WERI-Rb-1 (cell line): ENCODE measurements around the gene DNAJB6.

Experiments
- DNase-seq: peaks from one replicate; pipeline ENCODE4 v3.0.0-alpha.2; 2020
- H3K27ac ChIP-seq: fragments of 250-450 bp; sonication (Bioruptor Pico); 2 replicates; pipeline ENCODE4 v1.5.1; 2020; ENCODE audit warnings: mild to moderate bottlenecking, moderate library complexity
- H3K27me3 ChIP-seq: fragments of 250-450 bp; sonication (Bioruptor Pico); 2 replicates; pipeline ENCODE4 v1.5.1; 2021; ENCODE audit warnings: mild to moderate bottlenecking, low read depth, moderate library complexity; ENCODE audit not compliant: insufficient read depth, severe bottlenecking
- H3K36me3 ChIP-seq: fragments of 250-450 bp; sonication (Bioruptor Pico); 2 replicates; pipeline ENCODE4 v1.5.1; 2020; ENCODE audit warnings: mild to moderate bottlenecking, moderate library complexity
- H3K4me3 ChIP-seq: 2 replicates; pipeline ENCODE4 v1.5.1; 2011; ENCODE audit warnings: low read depth, mild to moderate bottlenecking, control low read depth, low read length
- H3K9me3 ChIP-seq: fragments of 250-450 bp; sonication (Bioruptor Pico); 2 replicates; pipeline ENCODE4 v1.5.1; 2021; ENCODE audit warnings: mild to moderate bottlenecking, moderate library complexity; ENCODE audit not compliant: severe bottlenecking
- TF ChIP-seq, protein P1 (sequence below): IDR thresholded peaks from 2 replicates; pipeline ENCODE4 v1.5.1; 2011; ENCODE audit warnings: low read depth, mild to moderate bottlenecking, control low read depth, inconsistent platforms, low read length

Gene DNAJB6

GRCh38 chr7:157368955-157369354 is 32.2 kb downstream of the DNAJB6 start:
- TF ChIP-seq, protein P1, sequence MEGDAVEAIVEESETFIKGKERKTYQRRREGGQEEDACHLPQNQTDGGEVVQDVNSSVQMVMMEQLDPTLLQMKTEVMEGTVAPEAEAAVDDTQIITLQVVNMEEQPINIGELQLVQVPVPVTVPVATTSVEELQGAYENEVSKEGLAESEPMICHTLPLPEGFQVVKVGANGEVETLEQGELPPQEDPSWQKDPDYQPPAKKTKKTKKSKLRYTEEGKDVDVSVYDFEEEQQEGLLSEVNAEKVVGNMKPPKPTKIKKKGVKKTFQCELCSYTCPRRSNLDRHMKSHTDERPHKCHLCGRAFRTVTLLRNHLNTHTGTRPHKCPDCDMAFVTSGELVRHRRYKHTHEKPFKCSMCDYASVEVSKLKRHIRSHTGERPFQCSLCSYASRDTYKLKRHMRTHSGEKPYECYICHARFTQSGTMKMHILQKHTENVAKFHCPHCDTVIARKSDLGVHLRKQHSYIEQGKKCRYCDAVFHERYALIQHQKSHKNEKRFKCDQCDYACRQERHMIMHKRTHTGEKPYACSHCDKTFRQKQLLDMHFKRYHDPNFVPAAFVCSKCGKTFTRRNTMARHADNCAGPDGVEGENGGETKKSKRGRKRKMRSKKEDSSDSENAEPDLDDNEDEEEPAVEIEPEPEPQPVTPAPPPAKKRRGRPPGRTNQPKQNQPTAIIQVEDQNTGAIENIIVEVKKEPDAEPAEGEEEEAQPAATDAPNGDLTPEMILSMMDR: no peak
- peaks cover 79% of the 10 kb centered on the region for H3K36me3 ChIP-seq
- H3K9me3 ChIP-seq: no peaks in the 10 kb centered on the region

DNA sequence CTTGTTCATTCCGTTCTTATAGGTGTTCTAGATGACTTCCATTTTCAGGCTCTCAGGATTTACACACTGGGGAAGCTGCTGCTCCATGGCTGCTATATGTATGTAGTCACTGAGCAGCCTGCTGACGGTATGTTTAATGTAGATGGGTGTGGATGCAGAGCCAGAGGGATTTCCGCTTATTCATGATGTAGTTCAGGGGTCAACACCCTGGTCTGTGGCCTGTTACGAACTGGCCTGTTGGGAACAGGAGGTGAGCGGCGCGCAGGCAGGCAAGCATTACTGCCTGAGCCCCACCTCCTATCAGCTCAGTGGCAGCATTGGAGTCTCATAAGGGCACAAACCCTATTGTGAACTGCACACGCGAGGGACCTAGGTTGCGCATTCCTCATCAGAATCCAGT is 33.9 kb downstream of the DNAJB6 start:
- no peak for DNase-seq
- H3K36me3 ChIP-seq: peaks cover 63% of the 10 kb centered on the region
- no peak overlapping the region for H3K4me3 ChIP-seq
- H3K27ac ChIP-seq: no peak overlapping the region
- TF ChIP-seq, protein P1: no peak
- no peaks in the 10 kb centered on the region for H3K27me3 ChIP-seq
- no peaks in the 10 kb centered on the region for H3K9me3 ChIP-seq

More at GRCh38 chr7:157368955-157369354, 32.2 kb downstream of the DNAJB6 start:
- no peak for DNase-seq
- no peak overlapping the region for H3K27ac ChIP-seq
- H3K4me3 ChIP-seq: no peak overlapping the region
- H3K27me3 ChIP-seq: no peaks in the 10 kb centered on the region

DNA sequence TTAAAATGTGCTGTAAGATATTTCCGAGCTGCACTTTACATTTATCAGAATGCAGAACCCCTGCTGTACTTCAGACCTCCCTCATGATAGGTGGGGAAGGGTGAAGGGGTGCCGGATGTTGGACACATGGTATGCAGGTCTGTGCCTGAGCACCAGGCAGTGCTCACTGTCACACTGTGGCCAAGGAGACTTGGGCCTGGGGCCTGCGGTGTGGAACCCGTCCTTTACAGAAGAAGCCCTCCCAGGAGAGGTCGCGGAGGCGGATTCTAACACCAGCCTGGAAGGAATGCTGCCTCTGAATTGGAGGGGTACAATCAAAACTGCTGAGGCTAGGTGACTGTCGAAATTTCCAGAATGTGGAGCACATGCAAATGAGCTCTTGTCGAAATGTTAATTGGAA is 34.5 kb downstream of the DNAJB6 start:
- Histone ChIP-seq H3K27ac (no peak overlapping the region), H3K36me3 (peaks cover 58% of the 10 kb centered on the region), H3K9me3 (no peaks in the 10 kb centered on the region), H3K27me3 (no peaks in the 10 kb centered on the region), H3K4me3 (no peak overlapping the region)
- TF ChIP-seq, protein P1: no peak
- DNase-seq: no peak

- Histone ChIP-seq H3K27me3 (no peaks in the 10 kb centered on the region), H3K9me3 (no peaks in the 10 kb centered on the region), H3K27ac (no peak overlapping the region), H3K4me3 (no peak overlapping the region), H3K36me3 (peaks cover 45% of the 10 kb centered on the region)
- TF ChIP-seq, protein P1: no peak
- DNase-seq: no peak
Observed at GRCh38 chr7:157372300-157373232, 35.8 kb downstream of the DNAJB6 start.

DNA sequence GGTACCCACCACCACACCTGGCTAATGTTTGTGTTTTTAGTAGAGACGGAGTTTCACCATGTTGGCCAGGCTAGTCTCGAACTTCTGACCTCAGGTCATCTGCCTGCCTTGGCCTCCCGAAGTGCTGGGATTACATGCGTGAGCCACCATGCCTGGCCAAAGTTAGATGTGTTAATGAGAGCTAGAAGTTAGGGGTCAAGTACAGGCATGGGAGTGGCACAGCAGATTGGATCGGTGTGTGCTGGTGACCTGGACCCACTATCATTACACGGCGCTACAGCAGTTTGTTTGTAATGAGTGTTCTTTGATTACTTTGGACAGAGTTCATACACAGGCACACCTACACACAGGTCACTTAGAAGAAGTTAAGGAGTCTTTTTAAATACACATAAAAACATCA is 36.7 kb downstream of the DNAJB6 start:
- TF ChIP-seq, protein P1: no peak
- H3K36me3 ChIP-seq: peaks cover 36% of the 10 kb centered on the region
- H3K27ac ChIP-seq: no peak overlapping the region
- DNase-seq: no peak
- H3K4me3 ChIP-seq: no peak overlapping the region
- H3K27me3 ChIP-seq: no peaks in the 10 kb centered on the region
- H3K9me3 ChIP-seq: no peaks in the 10 kb centered on the region
